BE2C (cell line): ENCODE measurements around the gene OTOF.

Experiments used
- DNase-seq: peaks from one replicate; pipeline ENCODE4 v3.0.0-alpha.2; 2020
- H3K27me3 ChIP-seq: fragments of 250-450 bp; sonication (Bioruptor Pico); 2 replicates; pipeline ENCODE4 v1.5.1; 2020; ENCODE audit warnings: mild to moderate bottlenecking
- H3K36me3 ChIP-seq: fragments of 250-450 bp; sonication (Bioruptor Pico); 2 replicates; pipeline ENCODE4 v1.5.1; 2020; ENCODE audit warnings: mild to moderate bottlenecking
- H3K4me1 ChIP-seq: fragments of 250-450 bp; sonication (Bioruptor Pico); 2 replicates; pipeline ENCODE4 v1.5.1; 2020
- H3K4me3 ChIP-seq: 2 replicates; pipeline ENCODE4 v1.5.1; 2011; ENCODE audit warnings: low read depth, low read length
- H3K9me3 ChIP-seq: fragments of 250-450 bp; sonication (Bioruptor Pico); 2 replicates; pipeline ENCODE4 v1.5.1; 2020
- TF ChIP-seq, protein P1 (sequence below): IDR thresholded peaks from 2 replicates; pipeline ENCODE4 v1.5.1; 2012; ENCODE audit warnings: mild to moderate bottlenecking, low read depth, low read length

The OTOF gene

DNA sequence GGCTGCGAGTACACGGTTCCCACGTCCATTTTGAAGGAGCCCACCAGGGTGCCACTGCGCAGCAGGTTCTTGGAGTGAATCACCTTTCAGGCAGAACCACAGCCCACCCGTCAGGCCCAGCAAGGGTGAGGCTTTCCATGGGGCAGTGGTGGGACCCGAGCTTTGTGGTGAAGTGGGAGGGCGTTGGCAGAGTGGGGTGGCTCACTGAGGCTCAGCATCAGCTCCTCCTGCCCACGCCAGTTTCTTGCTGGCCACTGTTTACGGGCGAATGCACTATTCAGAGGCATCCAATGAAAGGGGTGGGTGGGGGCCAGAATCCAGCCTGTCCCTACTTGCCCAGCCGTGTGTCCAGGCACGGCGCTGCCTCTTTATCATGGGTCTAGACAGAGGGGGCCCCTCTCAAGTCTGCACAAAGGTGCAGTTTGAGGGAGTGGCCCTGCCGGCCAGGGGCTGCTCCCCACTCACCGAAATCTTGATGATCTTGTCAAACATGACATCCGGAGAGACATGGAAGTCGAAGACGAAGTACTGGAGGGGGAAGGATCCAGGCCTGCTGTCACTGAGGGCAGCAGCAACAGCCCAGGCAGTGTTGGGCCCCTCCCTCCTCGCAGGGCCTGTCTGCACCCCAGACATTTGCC, 11.4 kb upstream of the OTOF start:
- H3K4me3 ChIP-seq = no peak overlapping the region
- TF ChIP-seq, protein P1, sequence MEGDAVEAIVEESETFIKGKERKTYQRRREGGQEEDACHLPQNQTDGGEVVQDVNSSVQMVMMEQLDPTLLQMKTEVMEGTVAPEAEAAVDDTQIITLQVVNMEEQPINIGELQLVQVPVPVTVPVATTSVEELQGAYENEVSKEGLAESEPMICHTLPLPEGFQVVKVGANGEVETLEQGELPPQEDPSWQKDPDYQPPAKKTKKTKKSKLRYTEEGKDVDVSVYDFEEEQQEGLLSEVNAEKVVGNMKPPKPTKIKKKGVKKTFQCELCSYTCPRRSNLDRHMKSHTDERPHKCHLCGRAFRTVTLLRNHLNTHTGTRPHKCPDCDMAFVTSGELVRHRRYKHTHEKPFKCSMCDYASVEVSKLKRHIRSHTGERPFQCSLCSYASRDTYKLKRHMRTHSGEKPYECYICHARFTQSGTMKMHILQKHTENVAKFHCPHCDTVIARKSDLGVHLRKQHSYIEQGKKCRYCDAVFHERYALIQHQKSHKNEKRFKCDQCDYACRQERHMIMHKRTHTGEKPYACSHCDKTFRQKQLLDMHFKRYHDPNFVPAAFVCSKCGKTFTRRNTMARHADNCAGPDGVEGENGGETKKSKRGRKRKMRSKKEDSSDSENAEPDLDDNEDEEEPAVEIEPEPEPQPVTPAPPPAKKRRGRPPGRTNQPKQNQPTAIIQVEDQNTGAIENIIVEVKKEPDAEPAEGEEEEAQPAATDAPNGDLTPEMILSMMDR = no peak
- no peaks in the 10 kb centered on the region for H3K36me3 ChIP-seq
- DNase-seq = no peak
- no peaks in the 10 kb centered on the region for H3K4me1 ChIP-seq
- no peaks in the 10 kb centered on the region for H3K27me3 ChIP-seq
- no peaks in the 10 kb centered on the region for H3K9me3 ChIP-seq

DNA sequence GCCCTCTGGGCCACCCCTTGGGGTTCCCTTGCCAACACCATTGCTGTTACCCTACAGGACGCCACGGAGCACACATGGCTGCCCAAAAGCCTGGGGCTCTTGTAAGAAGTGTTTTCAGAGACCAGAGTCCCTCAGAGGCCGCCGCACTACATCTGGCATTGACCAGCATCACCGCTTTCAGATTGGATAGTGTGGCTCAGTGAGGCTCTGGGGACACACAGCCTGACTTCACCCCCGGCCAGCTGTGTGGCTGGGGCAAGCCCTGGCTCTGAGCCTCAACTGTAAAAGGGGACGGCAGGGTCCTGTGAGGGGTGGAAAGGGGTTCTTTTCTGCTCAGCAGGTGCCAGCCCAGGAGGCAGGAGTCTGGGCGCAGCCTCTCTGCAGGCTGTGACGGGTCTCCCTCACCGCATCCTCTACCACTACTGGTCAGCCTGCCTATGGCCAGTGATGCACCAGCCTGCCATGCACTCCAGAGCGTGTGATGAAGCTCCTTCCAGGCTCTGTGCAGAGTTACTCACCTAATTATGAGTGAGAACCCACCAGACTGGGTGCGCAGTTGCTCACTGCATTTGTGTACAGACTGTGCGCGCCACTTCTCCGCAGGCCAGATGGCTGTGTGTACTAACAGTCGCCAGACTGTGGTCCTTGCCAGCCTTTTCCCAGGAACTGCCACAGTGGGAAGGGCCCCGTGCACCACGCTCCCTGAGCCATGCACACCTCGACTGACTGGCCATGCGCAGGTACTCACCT, 10.7 kb upstream of the OTOF start:
- no peaks in the 10 kb centered on the region for H3K36me3 ChIP-seq

GRCh38 chr2:26487192-26487591, 9.3 kb upstream of the OTOF start:
- DNase-seq = no peak
- Histone ChIP-seq H3K9me3 (no peaks in the 10 kb centered on the region), H3K4me3 (no peak overlapping the region), H3K4me1 (no peaks in the 10 kb centered on the region), H3K27me3 (no peaks in the 10 kb centered on the region), H3K36me3 (no peaks in the 10 kb centered on the region)
- TF ChIP-seq, protein P1 = no peak

More for the DNA sequence above, 10.7 kb upstream of the OTOF start:
- Histone ChIP-seq H3K4me3 (no peak overlapping the region), H3K4me1 (no peaks in the 10 kb centered on the region), H3K27me3 (no peaks in the 10 kb centered on the region), H3K9me3 (no peaks in the 10 kb centered on the region)
- TF ChIP-seq, protein P1 = no peak
- no peak for DNase-seq

- H3K4me3 ChIP-seq = no peak overlapping the region
- H3K36me3 ChIP-seq = no peaks in the 10 kb centered on the region
- TF ChIP-seq, protein P1 = no peak
- H3K9me3 ChIP-seq = no peaks in the 10 kb centered on the region
- DNase-seq = no peak
- H3K4me1 ChIP-seq = no peaks in the 10 kb centered on the region
- no peaks in the 10 kb centered on the region for H3K27me3 ChIP-seq
Measured at GRCh38 chr2:26486789-26487188, 8.9 kb upstream of the OTOF start.

DNA sequence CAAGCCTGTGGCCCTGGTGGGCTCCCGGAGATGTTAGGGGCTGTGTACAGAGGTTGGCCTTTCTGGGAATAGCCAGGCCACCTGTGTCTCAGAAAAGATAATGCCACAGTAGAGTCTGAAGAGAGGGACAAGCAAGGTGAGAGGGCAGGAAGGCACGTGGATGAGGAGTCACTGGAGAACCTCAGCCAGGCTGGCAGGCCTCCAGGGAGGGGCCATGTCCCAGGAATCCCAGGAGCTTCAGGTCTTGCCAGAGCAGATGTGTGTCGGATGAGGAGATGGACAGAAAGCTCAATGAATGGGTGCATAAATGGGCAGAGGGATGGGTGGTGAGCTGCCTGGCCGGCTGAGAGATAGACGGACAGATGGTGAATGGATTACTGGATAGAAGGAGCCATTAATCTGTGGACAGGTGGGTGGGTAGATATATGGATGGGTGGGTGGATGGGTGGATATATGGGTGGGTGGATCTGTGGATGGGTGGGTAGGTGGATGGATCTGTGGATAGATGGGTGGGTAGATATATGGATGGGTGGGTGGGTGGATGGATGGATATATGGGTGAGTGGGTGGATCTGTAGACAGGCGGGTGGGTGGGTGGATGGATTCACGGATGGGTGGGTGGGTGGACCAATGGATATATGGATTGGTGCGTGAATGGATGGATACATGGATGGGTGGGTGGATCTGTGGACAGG, 7.9 kb upstream of the OTOF start:
- Histone ChIP-seq H3K4me1 (no peaks in the 10 kb centered on the region), H3K27me3 (no peaks in the 10 kb centered on the region), H3K36me3 (no peaks in the 10 kb centered on the region), H3K4me3 (no peak overlapping the region), H3K9me3 (no peaks in the 10 kb centered on the region)
- TF ChIP-seq, protein P1 = no peak
- DNase-seq = no peak
